ENCODE results near the gene LSM14A.
"Not testable (repeated sequence)": the region's sequence is repeated elsewhere in the genome, so short reads cannot be mapped to it uniquely, and the experiment has no call there.

Gene LSM14A

DNA sequence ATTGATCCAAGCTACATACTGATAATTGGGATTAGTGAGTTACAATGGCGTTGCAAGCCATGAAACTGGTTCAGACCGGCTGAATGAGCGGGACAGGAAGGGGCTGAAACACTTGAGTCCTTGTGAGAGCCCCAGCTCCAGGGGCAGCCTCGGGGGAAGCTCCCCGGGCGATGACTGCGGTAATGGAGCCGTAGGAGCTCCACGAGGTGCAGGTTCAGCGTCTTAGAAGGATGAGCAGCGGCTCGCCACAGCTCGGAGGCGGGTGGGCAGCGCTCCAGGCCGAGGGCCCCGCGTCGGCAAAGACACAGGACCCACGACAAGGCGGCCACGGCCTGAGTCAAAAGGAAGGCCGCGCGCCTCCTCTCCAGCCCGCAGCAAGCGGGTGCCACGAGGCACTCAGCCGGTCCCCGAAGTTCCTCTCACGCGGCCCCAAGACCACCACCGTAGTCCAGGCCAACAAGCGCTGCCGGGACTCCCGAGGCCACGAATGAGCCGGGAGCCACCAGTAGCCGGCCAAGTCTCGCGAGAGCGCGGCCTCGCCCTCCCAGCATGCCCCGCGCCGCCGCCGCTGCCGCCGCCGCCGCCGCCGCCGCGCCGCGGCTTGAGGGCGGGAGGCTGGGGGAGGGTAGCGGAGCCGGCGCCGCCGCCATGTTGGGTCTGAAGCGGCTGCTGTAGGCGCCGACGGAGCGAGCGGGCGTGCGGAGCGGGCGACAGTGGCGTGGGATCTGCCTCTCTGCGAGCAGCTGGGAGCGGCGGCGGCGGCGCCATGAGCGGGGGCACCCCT is at the start of gene LSM14A:
TSS of gene LSM14A (plus strand) at position 628 of the 784 bp plus-strand sequence. CDS start at position 767, 139 bp downstream.
- DNase-seq (ENCODE audit: low read depth in 2 of 2), result peak; percentile 84 to 85

DNA sequence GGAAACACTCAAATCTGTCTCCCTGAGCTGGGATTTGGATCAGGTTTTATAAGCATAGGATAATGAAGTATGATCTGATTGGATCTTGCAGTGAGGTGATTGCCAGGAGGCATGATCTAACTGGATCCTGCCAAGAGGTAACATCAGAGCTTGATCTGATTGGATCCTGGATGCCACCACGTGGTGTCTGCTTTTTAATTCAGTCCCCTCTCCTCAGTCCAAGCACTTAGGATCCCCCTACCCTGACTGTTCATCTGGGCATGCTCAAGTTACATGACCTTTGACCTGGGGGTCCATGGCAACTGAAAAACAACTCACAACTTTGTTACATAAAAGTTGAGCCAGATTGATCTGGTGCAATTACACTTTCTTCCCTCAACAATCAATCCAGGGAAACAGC is 47.5 kb upstream of the LSM14A start:
- DNase-seq (ENCODE audit: low read depth in 2 of 2), result no peak

DNA sequence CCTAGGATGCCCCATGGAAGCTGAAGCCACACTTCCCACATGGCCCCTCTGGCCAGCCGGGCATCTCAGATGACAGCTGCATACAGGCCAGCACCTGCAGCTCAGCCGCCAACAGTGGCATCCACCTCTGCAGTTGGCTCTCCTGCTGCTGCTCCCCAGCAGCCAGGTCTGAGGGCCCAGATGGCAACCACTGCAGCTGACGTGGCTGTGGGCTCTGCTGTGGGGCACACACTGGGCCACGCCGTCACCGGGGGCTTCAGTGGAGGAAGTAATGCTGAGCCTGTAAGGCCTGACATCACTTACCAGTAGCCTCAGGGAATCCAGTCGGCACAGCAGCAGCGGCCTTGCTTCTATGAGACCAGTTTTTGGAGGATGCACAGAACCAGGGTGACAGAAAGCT is 45.3 kb upstream of the LSM14A start:
- DNase-seq (ENCODE audit: low read depth in 2 of 2), result no peak

GRCh38 chr19:34127684-34128189 is 44.6 kb upstream of the LSM14A start:
- no peak for DNase-seq (ENCODE audit: low read depth in 2 of 2)

GRCh38 chr19:34128558-34129250 is 43.6 kb upstream of the LSM14A start:
- no peak for DNase-seq (ENCODE audit: low read depth in 2 of 2)

DNA sequence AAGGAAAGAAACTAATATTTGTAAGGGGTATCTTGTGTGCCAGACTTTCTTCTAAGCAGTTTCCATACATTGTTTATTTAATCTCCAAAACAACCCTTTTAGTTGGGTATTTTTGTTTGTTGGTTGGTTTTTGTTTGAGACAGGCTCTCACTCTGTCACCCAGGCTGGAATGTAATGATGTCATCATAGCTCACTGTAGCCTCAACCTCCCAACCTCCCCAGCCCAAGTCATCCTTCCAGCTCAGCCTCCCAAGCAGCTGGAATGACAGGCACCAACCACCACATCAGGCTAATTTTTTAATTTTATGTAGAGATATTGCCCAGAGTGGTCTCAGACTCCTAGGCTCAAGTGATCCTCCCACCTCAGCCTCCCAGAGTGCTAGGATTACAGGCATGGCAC is 41.2 kb upstream of the LSM14A start:
- DNase-seq (ENCODE audit: low read depth in 2 of 2), result no peak

- not testable (repeated sequence) for DNase-seq (ENCODE audit: low read depth in 2 of 2)
Measured at GRCh38 chr19:34132145-34132544, 40.2 kb upstream of the LSM14A start.

GRCh38 chr19:34132706-34133105 is 39.6 kb upstream of the LSM14A start:
- DNase-seq (ENCODE audit: low read depth in 2 of 2), result not testable (repeated sequence)

DNA sequence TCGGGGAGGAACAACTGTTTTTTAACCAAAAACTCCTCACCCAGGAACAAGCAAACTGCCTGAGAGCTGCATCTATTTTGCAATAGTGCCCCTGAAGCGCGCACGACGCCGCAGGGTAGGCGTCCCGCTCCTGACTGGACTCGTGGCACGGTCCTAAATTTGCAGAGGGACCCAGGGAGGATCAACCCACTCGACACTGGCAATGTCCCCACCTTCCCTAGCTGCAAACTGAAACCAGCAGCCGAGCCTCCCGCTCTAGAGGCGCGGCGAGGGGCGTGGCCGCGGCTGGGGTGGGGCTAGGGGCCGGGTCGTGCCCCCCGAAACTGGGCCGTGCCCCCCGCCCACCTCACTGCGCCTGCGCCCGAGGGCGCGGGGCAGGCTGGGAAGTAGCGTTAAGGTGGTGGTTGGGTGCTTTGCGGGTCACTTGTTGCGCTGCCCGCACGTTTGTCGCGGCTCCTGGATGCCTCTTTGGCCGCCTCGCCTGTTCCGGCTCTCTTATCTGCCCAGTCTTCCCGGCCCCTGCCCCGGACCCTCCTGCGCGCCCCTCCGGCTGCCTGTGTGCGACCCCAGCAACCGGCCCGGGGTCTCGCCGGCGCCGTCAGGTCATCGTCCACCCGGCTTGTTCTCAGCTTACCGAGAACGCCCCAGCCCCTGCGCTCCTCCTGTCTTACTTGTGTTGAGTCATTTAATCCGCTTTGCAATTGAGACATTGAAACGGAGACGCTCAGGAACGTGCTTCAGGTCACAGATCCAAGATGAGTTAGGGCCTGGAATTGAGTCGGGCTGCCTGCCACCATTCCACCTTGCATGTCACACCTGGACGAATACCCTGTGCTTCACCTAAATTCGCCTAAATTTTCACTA is 37.9 kb upstream of the LSM14A start:
- peak; percentile 89 to 90 for DNase-seq (ENCODE audit: low read depth in 2 of 2)

GRCh38 chr19:34135054-34135800 is 37.1 kb upstream of the LSM14A start:
- DNase-seq (ENCODE audit: low read depth in 2 of 2), result no peak

- DNase-seq (ENCODE audit: low read depth in 2 of 2), result no peak
Measured at GRCh38 chr19:34135821-34136611, 36.3 kb upstream of the LSM14A start.

- no peak for DNase-seq (ENCODE audit: low read depth in 2 of 2)
Measured at GRCh38 chr19:34141025-34141424, 31.3 kb upstream of the LSM14A start.

DNA sequence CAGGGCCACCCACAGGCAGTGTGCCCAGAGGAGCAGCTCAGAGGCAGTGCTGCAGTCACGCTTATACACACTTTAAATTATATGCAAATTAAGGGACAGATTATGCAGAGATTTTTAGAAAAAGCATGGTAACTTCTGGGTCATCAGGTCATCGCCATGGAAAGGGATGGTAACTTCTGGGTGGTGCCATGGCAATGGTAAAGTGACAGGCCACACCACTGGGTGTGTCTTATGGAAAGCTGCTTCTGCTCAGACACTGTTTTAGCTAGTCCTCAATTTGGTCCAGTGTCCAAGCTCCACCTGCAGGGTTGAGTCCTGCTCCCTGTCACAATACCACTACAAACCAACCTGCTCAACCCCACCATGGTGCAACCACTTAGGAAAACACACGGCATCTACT is 29.9 kb upstream of the LSM14A start:
- DNase-seq (ENCODE audit: low read depth in 2 of 2), result no peak

- DNase-seq (ENCODE audit: low read depth in 2 of 2), result peak in 1 of 2 donors; percentile 5
Measured at GRCh38 chr19:34145741-34146202, 26.5 kb upstream of the LSM14A start.

GRCh38 chr19:34148658-34149185 is 23.6 kb upstream of the LSM14A start:
- no peak for DNase-seq (ENCODE audit: low read depth in 2 of 2)

DNA sequence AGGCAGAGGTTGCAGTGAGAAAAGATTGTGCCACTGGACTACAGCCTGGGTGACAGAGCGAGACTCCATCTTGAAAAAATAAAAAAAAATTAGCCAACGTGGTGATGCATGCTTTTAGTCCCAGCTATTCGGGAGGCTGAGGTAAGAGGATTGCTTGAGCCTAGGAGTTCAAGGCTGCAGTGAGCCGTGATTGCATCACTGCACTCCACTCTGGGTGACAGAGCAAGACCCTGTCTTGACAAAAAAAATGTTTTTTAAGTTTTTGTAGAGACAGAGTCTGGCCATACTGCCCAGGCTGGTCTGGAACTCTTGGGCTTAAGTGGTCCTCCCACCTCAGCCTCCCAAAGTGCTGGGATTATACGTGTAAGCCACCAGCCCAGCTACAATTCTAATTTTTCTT is 22.4 kb upstream of the LSM14A start:
- DNase-seq (ENCODE audit: low read depth in 2 of 2), result no peak

GRCh38 chr19:34150558-34150957 is 21.7 kb upstream of the LSM14A start:
- no peak for DNase-seq (ENCODE audit: low read depth in 2 of 2)

DNA sequence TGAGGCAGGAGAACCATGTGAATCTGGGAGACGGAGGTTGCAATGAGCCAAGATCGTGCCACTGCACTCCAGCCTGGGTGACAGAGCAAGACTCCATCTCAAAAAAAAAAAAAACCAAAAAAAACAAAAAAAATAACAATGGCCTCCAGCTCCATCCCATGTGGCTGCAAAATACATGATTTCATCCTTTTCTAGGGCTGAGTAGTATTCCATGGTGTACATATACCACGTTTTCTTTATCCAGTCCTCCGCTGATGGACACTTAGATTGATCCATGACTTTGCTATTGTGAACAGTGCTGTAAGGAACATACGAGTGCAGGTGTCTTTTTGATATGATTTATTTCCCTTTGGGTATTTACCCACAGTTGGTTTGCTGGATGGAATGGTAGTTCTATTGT is 20.9 kb upstream of the LSM14A start:
- DNase-seq (ENCODE audit: low read depth in 2 of 2), result no peak

DNA sequence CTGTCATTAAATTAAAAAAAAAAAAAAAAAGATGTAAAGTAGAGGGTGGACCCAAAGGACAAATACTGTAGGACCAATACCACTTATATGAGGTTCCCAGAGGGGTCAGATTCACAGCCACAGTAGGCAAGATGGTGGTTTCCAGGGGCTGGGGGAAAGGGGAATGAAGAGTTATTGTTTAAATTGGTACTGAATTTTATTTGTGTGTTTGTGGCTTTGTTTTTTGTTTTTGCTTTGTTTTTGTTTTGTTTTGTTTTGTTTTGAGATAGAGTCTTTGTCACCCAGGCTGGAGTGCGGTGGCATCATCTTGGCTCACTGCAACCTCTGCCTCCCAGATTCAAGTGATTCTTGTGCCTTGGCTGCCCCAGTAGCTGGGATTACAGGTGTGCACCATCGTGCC is 17.9 kb upstream of the LSM14A start:
- no peak for DNase-seq (ENCODE audit: low read depth in 2 of 2)

GRCh38 chr19:34155686-34156085 is 16.6 kb upstream of the LSM14A start:
- no peak for DNase-seq (ENCODE audit: low read depth in 2 of 2)
